Natural killer cell treated with Interleukin-12 subunit alpha and Interleukin-12 subunit beta and Interleukin-15 and Interleukin-18, amount 100 ng/mL, for 72 hours (primary cell): ENCODE data around the gene B3GNT9. TPM values are rescaled to one million over a fixed set of nuclear protein-coding genes. Genes with fewer than 3 reads are reported as not detected.

Experiments used
- ATAC-seq, 2 donors: fragments of 150-1000 bp; cut with Tn5 transposase in 1 of 2; sonication (Bioruptor Pico), chemical (Tn5 transposase) in 1 of 2; 2 replicates each; pipeline ENCODE4 v1.10.0; 2021
- DNase-seq: peaks from one replicate; pipeline ENCODE4 v3.0.0; 2022; ENCODE audit warnings: low spot score
- H3K27ac Mint-ChIP-seq, 2 donors: 1 replicate in 1 of 2; 2 replicates in 1 of 2; pipeline ENCODE4 v1.8.0; 2022; ENCODE audit warnings: mixed read lengths in 2 of 2, mild to moderate bottlenecking in 1 of 2, moderate library complexity in 1 of 2
- H3K27me3 Mint-ChIP-seq, 2 donors: 1 replicate in 1 of 2; 2 replicates in 1 of 2; pipeline ENCODE4 v1.8.0; 2022; ENCODE audit warnings: mixed read lengths in 2 of 2
- H3K36me3 Mint-ChIP-seq: one replicate; pipeline ENCODE4 v1.8.0; 2022; ENCODE audit warnings: mixed read lengths
- H3K4me1 Mint-ChIP-seq, 2 donors: 1 replicate in 1 of 2; 2 replicates in 1 of 2; pipeline ENCODE4 v1.8.0; 2022; ENCODE audit warnings: low read depth in 2 of 2, mixed read lengths in 2 of 2, mild to moderate bottlenecking in 1 of 2
- H3K4me3 Mint-ChIP-seq: one replicate; pipeline ENCODE4 v1.8.0; 2022; ENCODE audit warnings: mixed read lengths
- H3K9me3 Mint-ChIP-seq: 2 replicates; pipeline ENCODE4 v1.8.0; 2022; ENCODE audit warnings: mixed read lengths
- total RNA-seq, 2 donors: library from RNA; stranded (reverse); gene quantifications; one replicate each; pipeline ENCODE4 v1.2.3, GENCODE V29; 2022

B3GNT9 gene
- total RNA-seq, 2 donors from 2014 or later = 3.3 to 3.8 TPM

DNA sequence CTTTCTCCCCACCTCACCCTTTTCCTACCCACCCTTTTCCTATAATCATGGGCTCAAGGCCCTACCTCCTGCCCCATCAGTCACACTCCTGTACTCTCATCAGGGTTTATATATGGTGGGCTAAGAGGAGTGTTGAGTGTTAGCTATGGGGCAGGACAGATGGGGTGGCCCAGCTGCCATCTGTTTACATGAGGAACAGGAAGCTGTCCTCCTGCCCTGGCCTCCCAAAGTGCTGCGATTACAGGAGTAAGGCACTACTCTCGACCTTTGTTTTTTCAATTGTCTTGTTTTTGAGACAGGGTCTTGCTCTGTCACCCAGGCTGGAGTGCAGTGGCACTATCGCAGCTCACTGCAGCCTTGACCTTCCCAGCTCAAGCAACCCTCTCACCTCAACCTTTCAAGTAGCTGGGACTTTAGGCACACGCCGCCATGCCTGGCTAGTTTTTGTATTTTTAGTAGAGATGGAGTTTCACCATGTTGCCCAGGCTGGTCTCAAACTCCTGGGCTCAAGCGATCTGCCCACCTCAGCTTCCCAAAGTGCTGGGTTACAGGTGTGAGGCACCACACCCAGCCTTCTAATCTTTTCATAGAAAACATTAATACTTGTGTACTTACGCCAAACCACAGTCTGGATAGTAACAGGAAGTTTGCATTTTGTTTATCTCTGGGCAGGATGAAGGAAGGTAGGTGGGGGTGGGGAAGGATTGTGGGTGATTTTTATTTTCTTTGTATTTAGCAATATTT lies 7.3 kb upstream of the B3GNT9 start:
- H3K4me1 Mint-ChIP-seq = peaks cover 30 to 46% of the 10 kb centered on the region in 2 donors
- ATAC-seq (no peak), DNase-seq (no peak)
- peak overlapping the region; percentile 98 to 99 for H3K27ac Mint-ChIP-seq
- peaks cover 1 to 6% of the 10 kb centered on the region in 2 donors for H3K27me3 Mint-ChIP-seq
- H3K36me3 Mint-ChIP-seq = no peaks in the 10 kb centered on the region
- peak overlapping the region; percentile 92 for H3K4me3 Mint-ChIP-seq
- H3K9me3 Mint-ChIP-seq = no peaks in the 10 kb centered on the region

GRCh38 chr16:67157106-67157748 lies 6.4 kb upstream of the B3GNT9 start:
- no peaks in the 10 kb centered on the region for H3K36me3 Mint-ChIP-seq
- peaks cover 7 to 9% of the 10 kb centered on the region in 2 donors for H3K27me3 Mint-ChIP-seq
- H3K4me3 Mint-ChIP-seq = peak overlapping the region; percentile 92
- peak overlapping the region; percentile 98 to 99 for H3K27ac Mint-ChIP-seq
- no peak for DNase-seq
- H3K4me1 Mint-ChIP-seq = peaks cover 34 to 50% of the 10 kb centered on the region in 2 donors
- no peak for ATAC-seq
- H3K9me3 Mint-ChIP-seq = no peaks in the 10 kb centered on the region

GRCh38 chr16:67156143-67156844 lies 5.5 kb upstream of the B3GNT9 start:
- H3K27ac Mint-ChIP-seq = no peak overlapping the region
- peaks cover 34 to 48% of the 10 kb centered on the region in 2 donors for H3K4me1 Mint-ChIP-seq
- H3K27me3 Mint-ChIP-seq = peaks cover 7 to 11% of the 10 kb centered on the region in 2 donors
- DNase-seq (no peak), ATAC-seq (no peak)
- H3K9me3 Mint-ChIP-seq = no peaks in the 10 kb centered on the region
- no peak overlapping the region for H3K4me3 Mint-ChIP-seq
- H3K36me3 Mint-ChIP-seq = no peaks in the 10 kb centered on the region

GRCh38 chr16:67155295-67156142 lies 4.7 kb upstream of the B3GNT9 start:
- no peaks in the 10 kb centered on the region for H3K9me3 Mint-ChIP-seq
- DNase-seq (peak; percentile 78), ATAC-seq (peak; percentile 60 to 64)
- peak overlapping the region; percentile 44 for H3K4me3 Mint-ChIP-seq
- peaks cover 7 to 12% of the 10 kb centered on the region in 2 donors for H3K27me3 Mint-ChIP-seq
- H3K4me1 Mint-ChIP-seq = peaks cover 29 to 42% of the 10 kb centered on the region in 2 donors
- H3K36me3 Mint-ChIP-seq = no peaks in the 10 kb centered on the region
- no peak overlapping the region for H3K27ac Mint-ChIP-seq

GRCh38 chr16:67154578-67155294 lies 3.9 kb upstream of the B3GNT9 start:
- no peak for DNase-seq
- ATAC-seq = no peak
- Mint-ChIP-seq H3K4me1 (peaks cover 29 to 42% of the 10 kb centered on the region in 2 donors), H3K27me3 (peaks cover 7 to 12% of the 10 kb centered on the region in 2 donors), H3K27ac (no peak overlapping the region), H3K36me3 (no peaks in the 10 kb centered on the region), H3K4me3 (peak overlapping the region; percentile 44), H3K9me3 (no peaks in the 10 kb centered on the region)

GRCh38 chr16:67151431-67152097 lies 766 bp upstream of the B3GNT9 start:
- H3K9me3 Mint-ChIP-seq = no peaks in the 10 kb centered on the region
- peaks cover 7 to 12% of the 10 kb centered on the region in 2 donors for H3K27me3 Mint-ChIP-seq
- H3K36me3 Mint-ChIP-seq = peaks cover 5% of the 10 kb centered on the region
- peaks cover 8 to 22% of the 10 kb centered on the region in 2 donors for H3K4me1 Mint-ChIP-seq
- no peak for ATAC-seq
- peak overlapping the region; percentile 60 for H3K4me3 Mint-ChIP-seq
- no peak overlapping the region for H3K27ac Mint-ChIP-seq
- DNase-seq = no peak

DNA sequence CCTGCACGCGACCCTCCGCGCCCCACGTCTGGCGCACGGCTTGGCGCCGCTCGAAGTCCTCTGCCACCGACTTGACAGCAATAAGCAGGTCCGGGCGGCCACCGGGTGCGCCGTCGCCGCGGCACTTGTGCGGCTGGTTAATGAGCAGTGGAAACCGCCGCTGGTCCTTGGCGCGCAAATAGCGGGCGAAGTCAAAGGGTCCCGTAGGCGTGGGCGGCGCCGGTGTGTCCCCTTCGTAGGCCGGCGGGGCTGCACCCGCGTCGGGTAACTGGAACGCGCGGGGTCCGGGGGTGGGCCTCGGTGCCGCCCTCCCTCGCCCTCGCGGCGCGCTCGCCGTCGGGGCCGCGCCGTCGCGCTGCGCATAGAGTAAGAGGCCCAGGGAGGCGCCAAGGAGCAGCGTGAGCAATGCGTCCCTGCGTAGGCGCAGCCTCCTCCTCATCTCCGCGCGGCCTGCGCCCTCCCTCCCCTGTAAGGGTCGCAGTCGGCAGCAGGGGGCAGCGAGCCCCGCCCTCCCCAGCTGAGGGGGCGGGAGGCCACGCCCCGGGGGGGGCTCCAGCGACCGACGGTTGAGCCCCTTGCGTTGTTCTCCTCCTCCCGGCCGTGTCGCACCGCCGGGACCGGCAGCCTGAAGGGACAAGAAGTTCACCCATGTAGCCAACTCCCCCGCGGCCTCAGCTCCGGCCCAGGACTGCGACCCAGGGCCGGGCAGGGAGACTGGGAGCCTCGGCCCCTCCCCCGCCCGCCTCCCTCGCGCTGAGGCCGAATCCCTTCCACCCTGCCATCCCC lies 558 bp downstream of the B3GNT9 start:
- Mint-ChIP-seq H3K36me3 (peaks cover 5% of the 10 kb centered on the region), H3K9me3 (no peaks in the 10 kb centered on the region), H3K27ac (no peak overlapping the region), H3K4me1 (peaks cover 8 to 14% of the 10 kb centered on the region in 2 donors), H3K27me3 (peaks cover 7 to 12% of the 10 kb centered on the region in 2 donors), H3K4me3 (no peak overlapping the region)
- peak; percentile 59 to 61 for ATAC-seq
- DNase-seq = no peak

- peaks cover 9% of the 10 kb centered on the region for H3K36me3 Mint-ChIP-seq
- H3K27ac Mint-ChIP-seq = no peak overlapping the region
- H3K27me3 Mint-ChIP-seq = peaks cover 7 to 12% of the 10 kb centered on the region in 2 donors
- H3K9me3 Mint-ChIP-seq = no peaks in the 10 kb centered on the region
- peaks cover 8 to 13% of the 10 kb centered on the region in 2 donors for H3K4me1 Mint-ChIP-seq
- ATAC-seq (no peak), DNase-seq (peak; percentile 51)
- H3K4me3 Mint-ChIP-seq = peak overlapping the region; percentile 22
Measured at GRCh38 chr16:67149276-67150046, 1.3 kb downstream of the B3GNT9 start.

DNA sequence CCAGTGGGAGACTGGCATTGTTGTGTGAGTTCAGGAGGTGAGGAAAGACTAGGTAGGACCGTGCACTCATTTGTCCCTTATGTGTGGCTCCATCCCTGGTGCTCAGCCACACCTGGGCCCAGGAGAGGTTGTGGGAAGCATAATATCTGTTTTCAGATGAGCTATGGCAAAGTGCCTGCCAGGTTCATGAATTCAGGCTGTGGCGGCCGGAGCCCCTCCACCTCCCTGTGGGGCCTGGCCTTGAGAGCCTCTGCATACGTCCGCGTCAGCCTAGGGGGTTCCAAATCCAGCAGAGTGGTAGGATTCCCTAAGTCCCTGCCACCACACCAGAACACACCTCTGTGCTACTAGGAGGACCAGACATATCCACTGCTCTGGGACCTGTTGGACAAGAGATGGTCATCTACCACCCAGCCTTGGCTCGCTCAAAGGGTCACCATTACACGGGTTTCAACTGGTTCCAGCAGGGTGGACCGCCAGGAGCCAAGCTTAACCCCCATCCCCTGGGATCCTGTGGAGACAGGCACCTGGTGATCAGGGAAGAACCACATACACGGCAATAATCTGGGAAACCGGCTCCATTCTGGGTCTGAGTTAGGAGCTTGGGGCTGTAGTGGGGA lies 2.0 kb downstream of the B3GNT9 start:
- ATAC-seq = no peak
- Mint-ChIP-seq H3K4me3 (peak overlapping the region; percentile 22), H3K4me1 (peaks cover 8 to 12% of the 10 kb centered on the region in 2 donors), H3K36me3 (peaks cover 12% of the 10 kb centered on the region), H3K9me3 (no peaks in the 10 kb centered on the region), H3K27me3 (peaks cover 7 to 12% of the 10 kb centered on the region in 2 donors), H3K27ac (no peak overlapping the region)
- peak; percentile 49 for DNase-seq

DNA sequence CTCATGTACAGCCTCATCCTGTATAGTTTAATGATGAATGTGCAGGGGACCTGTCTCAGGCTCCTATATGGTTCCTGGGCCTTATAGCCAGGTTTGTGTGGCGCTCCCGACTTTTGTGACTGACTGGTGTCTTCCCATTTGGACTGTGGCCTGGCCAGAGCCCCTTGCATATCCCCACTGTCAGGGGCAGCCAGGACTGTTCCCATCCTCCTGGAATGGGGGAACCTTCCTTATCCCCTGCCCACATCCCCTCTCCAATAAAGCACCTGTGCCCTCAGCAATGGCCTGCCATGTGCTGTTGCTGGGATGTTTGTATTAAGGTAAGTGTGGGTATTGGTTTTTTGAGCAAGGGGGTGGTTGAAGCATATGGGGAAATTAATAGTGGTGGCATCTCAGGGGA lies 2.6 kb downstream of the B3GNT9 start:
- Mint-ChIP-seq H3K36me3 (peaks cover 12% of the 10 kb centered on the region), H3K27me3 (peaks cover 7 to 12% of the 10 kb centered on the region in 2 donors), H3K27ac (no peak overlapping the region), H3K9me3 (no peaks in the 10 kb centered on the region), H3K4me1 (peaks cover 6 to 9% of the 10 kb centered on the region in 2 donors), H3K4me3 (no peak overlapping the region)
- ATAC-seq (no peak), DNase-seq (no peak)
